H1 (cell line): ENCODE measurements around the gene WNT9B. TPM values are rescaled to one million over a fixed set of nuclear protein-coding genes. Genes with fewer than 3 reads are reported as not detected.

ENCODE experiments used
- BACH1 ChIP-seq: IDR thresholded peaks from 2 replicates; pipeline ENCODE4 v1.6.1; 2012; ENCODE audit warnings: low read length, improper control_type of control experiment
- KDM4A ChIP-seq: IDR thresholded peaks from one replicate; pipeline ENCODE4 v1.7.1; 2012; ENCODE audit warnings: low read depth, mild to moderate bottlenecking, moderate library complexity, low read length, inconsistent platforms; ENCODE audit not compliant: severe bottlenecking
- SAP30 ChIP-seq: fragments of 300-600 bp; sonication (generic); IDR thresholded peaks from 2 replicates; pipeline ENCODE4 v1.7.1; 2012; ENCODE audit warnings: low read length, moderate library complexity, mild to moderate bottlenecking, inconsistent platforms; ENCODE audit not compliant: insufficient read depth, insufficient replicate concordance
- SIN3A ChIP-seq, 2 experiments: IDR thresholded peaks in 1 of 2; conservative IDR thresholded peaks in 1 of 2; 2 replicates each; pipeline ENCODE4 v1.6.1; 2011 to 2012; ENCODE audit warnings: low read length in 2 of 2, improper control_type of control experiment in 1 of 2, low read depth in 1 of 2, mild to moderate bottlenecking in 1 of 2
- SP2 ChIP-seq: IDR thresholded peaks from 2 replicates; pipeline ENCODE4 v1.6.1; 2012; ENCODE audit warnings: mild to moderate bottlenecking, low read length, inconsistent platforms
- SP4 ChIP-seq: IDR thresholded peaks from 2 replicates; pipeline ENCODE4 v1.6.1; 2012; ENCODE audit warnings: low read length, inconsistent platforms
- TCF12 ChIP-seq: IDR thresholded peaks from 2 replicates; pipeline ENCODE4 v1.6.1; 2011; ENCODE audit warnings: low read depth, mild to moderate bottlenecking, low read length
- polyA plus RNA-seq, 7 experiments: library from polyadenylated mRNA; depleted of rRNA in 3 of 7; stranded (reverse) in 5 of 7; unstranded in 2 of 7; fragments of >200 nt in 5 of 7; fragments of 200-250 nt in 2 of 7; gene quantifications; 1 replicate in 5 of 7; 2 replicates in 1 of 7; 4 replicates in 1 of 7; pipeline versions ENCODE4 v1.2.1 to v1.2.3, GENCODE V29; 2011 to 2013; ENCODE audit warnings: missing spikeins in 2 of 7, mixed read lengths in 2 of 7
- total RNA-seq: library from RNA; stranded (reverse); fragmentation: NEBNext Ultra II Directional; extraction: Animal tissue kit (Norgen Biotek cat#: 25700); gene quantifications from 2 replicates; pipeline ENCODE4 v1.2.1, GENCODE V29; 2021
- TF ChIP-seq, protein P1 (sequence below): IDR thresholded peaks from 2 replicates; pipeline ENCODE4 v1.6.1; 2012; ENCODE audit warnings: inconsistent platforms

WNT9B gene
- total and polyA plus RNA-seq, 2 of the 8 experiments (the other 6 are each of a cell fraction or from before 2014, with no cell fraction given), result 0.21 TPM; not detected in 1

GRCh38 chr17:46810837-46811236, 40.5 kb upstream of the WNT9B start (continued):
- TF ChIP-seq TCF12, result no peak
- TF ChIP-seq, protein P1, sequence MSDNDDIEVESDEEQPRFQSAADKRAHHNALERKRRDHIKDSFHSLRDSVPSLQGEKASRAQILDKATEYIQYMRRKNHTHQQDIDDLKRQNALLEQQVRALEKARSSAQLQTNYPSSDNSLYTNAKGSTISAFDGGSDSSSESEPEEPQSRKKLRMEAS, result no peak
- TF ChIP-seq BACH1, result no peak
- TF ChIP-seq SP2, result no peak
- TF ChIP-seq SIN3A (conservative IDR thresholded peaks at IDR 0.05 in 1 of 2, IDR thresholded peaks at IDR 0.05 in 1 of 2; ENCODE audit: low read depth in 1 of 2, low read length in 2 of 2), result no peak
- no peak for TF ChIP-seq KDM4A
- no peak for TF ChIP-seq SAP30
- no peak for TF ChIP-seq SP4
